ENCODE data around the gene FBXO28.
"Not testable (repeated sequence)": the region's sequence is repeated elsewhere in the genome, so short reads cannot be mapped to it uniquely, and the experiment has no call there.

FBXO28 gene, protein sequence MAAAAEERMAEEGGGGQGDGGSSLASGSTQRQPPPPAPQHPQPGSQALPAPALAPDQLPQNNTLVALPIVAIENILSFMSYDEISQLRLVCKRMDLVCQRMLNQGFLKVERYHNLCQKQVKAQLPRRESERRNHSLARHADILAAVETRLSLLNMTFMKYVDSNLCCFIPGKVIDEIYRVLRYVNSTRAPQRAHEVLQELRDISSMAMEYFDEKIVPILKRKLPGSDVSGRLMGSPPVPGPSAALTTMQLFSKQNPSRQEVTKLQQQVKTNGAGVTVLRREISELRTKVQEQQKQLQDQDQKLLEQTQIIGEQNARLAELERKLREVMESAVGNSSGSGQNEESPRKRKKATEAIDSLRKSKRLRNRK

DNA sequence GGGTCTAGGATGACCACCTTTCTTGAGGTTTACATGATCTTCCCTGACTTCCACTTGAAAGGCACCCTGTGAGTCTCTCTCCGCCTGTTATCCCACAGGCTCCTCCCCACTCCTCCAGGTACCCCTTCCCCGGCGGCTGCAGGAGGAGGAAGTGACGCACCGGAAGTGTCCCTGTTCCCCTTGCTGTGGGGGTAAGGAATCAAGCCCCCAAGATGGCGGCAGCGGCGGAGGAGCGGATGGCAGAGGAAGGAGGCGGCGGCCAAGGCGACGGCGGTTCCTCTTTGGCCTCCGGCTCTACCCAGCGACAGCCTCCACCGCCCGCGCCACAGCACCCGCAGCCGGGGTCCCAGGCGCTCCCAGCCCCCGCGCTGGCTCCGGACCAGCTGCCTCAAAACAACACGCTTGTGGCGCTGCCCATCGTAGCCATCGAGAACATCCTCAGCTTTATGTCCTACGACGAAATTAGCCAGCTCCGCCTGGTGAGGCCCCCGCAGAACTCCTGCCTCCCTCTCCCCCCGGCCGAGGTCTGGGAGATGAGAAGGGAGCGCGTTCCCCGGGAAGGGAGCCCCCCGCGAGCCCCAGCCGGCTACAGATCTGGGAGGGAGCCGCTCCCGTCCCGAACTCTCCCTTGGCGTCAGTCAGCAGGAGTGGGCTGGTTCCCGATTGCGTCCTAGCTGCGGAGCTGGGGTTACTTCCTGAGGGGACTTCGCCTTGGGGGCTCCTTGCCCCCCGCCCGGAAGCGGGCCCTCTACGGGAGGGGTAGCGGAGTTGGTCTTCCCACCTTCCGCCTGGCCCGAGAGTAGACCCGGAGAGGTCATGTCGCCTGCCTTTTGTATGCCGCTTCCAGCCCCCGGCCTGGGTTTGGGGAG lies at the start of gene FBXO28:
FBXO28 (plus strand) TSS at position 194 of the 869 bp plus-strand sequence; CDS start at position 213, 19 bp downstream.
- DNase-seq, result peak; percentile 95

DNA sequence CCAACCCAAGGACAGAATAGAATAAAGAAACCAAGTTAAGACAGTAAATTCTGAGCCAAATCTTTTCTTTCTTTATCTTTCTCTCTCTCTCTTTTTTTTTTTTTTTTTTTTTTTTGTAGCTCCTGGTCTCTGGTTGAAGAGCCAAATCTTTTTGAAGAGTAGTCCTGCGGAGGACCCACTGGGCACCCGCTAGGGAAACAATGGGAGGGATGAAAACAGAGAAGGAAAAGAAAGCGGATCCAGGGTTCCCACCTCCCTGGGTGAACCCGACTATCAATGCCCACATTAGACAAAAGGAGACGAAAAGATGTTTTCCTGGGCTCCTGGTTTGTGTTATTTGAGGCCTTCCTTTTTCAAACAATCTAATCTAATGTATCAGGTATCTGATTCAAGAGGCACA lies 49.8 kb upstream of the FBXO28 start:
- DNase-seq, result no peak

DNA sequence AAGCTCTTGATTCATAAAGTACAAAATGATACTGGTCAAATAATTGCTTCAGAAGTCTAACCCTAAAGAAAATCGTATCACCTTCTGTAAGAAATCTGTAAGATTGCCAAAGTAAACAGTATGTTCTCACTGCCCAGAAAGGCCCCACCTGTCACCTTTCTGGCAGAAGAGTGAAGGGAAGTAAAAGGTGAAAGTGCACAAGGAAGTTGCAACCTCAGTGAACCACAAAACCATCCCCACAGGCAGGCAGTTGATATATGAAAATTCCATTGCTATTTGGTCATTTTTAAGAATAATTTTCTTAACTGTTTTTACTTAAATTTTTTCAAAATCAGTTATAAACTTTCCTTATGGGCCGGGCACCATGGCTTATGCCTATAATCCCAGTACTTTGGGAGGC lies 48.5 kb upstream of the FBXO28 start:
- DNase-seq, result no peak

DNA sequence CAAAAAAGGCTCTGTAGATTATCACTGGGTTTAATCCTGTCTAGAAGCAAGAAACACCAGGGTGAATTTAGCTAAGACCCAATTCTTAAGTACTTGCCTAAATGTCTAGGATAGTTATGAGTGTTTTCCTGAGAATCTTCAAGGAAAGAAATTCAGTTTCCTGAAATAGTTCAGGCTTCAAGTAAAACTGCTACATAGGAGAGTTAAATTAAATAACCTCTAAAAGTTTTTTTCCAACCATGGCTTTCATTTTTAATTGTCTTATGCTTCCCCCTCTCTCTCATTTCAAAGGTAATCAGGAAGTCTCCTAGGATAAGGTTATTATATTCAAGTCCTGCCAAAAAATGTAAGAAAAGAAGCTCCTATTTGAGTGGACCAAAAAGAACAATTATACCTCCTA lies 46.7 kb upstream of the FBXO28 start:
- no peak for DNase-seq

DNA sequence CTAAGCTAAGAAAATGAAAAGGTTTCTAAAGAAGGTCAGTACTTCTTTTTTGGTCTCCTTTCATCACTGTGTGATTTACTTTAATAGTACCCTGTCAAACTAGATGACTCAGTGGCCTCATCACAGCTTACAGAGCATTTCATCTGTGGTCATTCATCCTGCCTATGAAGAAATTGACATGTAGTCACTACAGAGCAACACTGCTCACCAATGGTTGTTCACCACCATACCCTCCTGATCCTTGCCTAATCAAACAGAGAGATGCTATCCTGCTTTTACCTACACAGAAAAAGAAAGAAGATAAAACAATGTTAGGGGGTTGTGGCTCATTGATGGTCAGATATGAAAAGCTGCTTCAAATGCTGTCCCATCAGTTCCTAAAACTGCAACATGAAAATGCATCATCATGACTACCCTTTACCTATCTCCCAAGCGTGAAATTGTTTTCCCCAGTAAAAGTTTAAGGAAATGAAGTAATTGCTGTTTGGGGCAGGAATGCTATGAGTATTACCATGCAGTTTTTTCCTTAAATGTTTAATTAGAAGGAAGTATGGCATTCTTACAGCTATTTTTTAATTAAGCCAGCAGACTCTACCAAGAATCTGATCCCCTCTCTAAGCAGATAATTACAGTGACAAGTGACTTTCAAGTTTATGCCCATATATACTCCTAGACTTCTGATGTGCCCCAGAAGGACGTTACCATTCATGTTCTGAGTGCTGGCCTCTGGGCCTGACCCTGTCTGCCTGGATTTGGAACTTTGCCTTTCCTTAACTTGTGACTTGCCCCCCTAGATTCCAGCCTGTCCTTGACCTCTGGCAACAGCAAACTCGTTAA lies 46.1 kb upstream of the FBXO28 start:
- no peak for DNase-seq

DNA sequence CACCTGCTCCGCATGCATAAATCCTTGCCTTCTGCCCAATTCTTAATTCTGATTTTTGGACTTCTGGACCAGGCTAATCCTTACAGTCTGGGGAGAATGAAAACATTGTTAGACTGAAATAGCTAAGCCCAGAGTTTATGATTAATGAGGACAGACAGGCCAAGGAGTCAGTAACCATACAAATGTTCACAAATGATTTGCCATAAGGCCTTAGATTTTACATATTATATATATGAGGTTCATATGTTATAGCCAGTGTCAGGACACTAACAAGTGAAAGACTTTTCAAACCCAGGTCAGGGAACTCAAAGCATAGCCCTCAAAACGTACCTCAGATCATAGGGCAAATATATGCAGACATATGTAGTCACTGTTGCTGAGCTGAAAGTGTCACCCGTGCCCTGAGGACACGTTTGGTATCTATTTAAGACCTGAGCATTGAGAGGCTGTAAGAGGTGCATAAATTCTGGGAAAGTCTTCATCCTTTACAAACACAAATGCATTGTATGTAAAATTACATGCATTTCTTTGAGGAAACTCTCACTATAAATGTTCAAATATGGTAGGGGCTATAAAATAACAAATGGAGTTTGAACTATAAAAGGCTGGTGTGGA lies 45.3 kb upstream of the FBXO28 start:
- no peak for DNase-seq

DNA sequence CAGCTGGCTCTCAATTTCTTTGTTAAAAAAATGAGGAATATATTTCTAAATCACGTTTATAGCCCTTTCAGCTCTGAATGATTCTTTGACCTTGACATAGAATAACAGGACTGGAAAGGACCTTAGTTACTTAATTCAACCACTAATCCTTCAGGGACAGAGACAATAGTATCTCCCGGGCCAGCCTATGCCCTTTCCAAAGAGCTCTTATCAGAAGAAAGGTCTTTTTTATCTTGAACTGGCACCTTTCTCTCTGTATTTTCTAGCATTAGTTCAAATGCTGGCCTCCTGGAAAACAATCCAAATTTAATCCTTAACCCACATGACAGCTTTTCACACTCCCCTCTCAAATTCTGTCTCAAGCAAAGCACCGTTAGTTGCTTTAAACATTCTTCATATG lies 44.8 kb upstream of the FBXO28 start:
- no peak for DNase-seq

DNA sequence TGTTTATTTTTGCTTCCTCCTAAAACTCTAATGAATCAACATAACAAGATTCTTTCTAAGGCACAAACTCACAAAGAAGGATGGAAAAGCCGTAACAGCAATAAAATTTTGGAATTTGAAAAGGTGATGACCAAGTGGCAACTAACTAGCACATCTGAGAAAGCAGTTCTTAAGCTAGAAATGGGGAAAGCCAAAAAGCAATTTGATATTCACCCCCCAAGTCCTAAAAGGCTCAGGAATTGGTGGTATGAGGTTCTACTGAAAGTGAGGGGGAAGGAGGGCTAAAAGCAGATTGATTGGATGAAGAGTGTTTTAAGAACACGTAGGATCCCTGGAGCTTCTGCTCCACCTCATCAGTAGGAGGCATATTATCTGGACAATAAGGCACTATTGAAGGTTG lies 43.4 kb upstream of the FBXO28 start:
- DNase-seq, result no peak

DNA sequence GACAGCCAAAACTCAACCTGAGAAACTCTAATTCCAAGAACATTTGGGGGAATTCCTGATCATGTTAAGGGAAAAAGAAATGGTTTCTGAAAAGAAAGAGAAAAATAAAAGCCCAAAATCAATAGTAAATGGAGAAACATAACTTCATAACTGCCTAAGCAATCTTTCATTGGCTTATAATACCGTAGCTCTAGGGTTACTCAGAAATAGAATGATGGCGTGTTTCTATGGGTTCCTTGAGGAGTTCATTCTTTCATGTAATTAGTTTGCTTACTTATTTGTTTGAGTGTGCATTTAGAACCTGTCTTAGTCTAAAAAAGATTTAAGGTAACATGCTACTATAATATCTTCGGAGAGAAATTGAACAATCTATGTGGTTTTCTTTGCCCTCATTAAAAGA lies 37.5 kb upstream of the FBXO28 start:
- DNase-seq, result no peak

DNA sequence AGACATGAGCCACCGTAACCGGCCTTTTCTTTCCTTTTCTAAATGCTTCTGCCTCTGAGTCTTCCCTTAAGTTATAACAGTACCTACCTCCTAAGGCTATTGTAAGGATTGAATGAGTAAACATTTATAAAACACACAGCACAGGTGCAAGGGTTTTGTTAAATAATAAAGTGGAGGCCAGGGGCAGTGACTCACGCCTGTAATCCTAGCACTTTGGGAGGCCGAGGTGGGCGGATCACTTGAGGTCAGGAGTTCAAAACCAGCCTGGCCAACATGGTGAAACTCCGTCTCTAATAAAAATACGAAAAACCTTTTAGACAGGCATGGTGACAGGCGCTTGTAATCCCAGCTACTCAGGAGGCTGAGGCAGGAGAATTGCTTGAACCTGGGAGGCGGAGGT lies 34.3 kb upstream of the FBXO28 start:
- not testable (repeated sequence) for DNase-seq

DNA sequence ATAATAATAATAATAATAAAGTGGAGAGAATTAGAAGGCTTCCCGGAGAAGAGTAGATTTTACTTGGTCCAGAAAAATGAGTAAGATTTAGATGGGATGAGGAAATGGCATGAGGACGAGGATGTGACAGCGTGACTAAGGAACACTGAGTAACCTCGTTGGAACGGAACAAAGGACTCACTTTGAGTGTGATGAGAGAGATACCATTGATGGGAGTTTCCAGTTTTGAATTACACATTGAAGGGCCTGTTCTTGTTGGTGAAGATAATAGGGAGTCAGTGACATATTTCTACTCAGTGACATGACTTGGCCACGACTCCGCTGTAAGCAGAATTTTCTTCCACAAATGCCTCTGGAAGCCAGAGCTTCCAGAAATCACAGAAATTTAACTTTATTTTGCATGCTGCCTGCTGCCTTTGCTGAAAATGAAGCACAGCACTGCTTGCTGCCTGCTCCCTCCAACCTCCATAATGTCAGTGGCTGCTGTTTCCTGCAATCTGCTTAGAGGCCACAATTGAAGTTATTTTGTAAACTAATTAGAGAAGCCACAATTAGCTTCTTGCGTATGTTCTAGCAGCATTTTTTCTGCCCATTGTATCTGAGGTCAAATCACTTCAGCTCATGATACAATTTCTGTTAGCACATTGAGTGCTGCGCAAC lies 33.7 kb upstream of the FBXO28 start:
- no peak for DNase-seq

DNA sequence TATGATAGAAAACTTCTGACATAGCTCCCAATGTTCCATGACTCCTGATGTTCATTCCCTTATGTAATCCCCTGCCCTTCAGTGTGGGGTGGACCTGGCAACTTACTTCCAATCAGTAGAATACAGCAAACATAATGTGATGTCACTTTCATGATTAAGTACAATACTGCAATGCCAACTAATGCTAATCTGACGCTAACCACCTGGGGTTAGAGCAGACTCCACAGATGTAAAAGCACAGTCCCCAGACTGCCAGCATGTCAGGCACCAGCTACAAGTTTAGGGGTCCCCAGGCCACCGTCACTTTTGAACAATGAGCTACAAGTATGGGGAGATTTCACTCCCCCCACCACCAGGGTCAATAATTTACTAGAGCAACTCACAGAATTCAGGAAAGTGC lies 32.3 kb upstream of the FBXO28 start:
- no peak for DNase-seq

DNA sequence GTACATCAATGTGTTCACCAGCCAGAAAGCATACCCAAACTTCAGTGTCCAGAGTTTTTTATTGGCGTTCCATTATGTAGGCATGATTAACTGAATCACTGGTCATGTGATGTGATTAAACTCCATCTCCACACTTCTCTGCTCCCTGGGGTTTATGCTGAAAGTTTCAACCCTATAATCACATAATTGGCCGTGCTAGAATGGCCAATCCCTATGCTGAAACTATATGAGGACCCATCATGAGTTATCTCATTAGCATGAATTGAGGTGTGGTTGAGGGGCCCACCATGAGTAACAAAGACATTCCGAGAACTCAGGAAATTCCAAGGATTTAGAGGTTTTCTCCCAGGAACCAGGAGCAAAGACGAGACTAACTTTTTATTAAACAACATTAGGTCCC lies 31.8 kb upstream of the FBXO28 start:
- no peak for DNase-seq

DNA sequence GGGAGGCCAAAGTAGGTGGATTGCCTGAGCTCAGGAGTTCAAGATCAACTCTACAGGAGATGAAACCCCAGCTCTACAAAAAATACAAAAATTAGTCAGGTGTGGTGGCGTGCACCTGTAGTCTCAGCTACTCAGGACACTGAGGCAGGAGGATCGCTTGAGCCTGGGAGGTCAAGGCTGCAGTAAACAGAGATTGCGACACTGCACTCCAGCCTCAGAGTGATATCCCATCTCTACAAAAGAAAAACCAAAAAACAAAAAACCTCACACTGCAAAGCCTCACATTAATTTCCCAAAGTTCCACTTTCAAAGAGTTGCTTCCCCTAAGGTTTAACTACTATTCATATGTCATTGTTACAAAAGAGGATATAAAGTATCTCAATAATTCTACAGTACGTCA lies 29.0 kb upstream of the FBXO28 start:
- DNase-seq, result no peak

DNA sequence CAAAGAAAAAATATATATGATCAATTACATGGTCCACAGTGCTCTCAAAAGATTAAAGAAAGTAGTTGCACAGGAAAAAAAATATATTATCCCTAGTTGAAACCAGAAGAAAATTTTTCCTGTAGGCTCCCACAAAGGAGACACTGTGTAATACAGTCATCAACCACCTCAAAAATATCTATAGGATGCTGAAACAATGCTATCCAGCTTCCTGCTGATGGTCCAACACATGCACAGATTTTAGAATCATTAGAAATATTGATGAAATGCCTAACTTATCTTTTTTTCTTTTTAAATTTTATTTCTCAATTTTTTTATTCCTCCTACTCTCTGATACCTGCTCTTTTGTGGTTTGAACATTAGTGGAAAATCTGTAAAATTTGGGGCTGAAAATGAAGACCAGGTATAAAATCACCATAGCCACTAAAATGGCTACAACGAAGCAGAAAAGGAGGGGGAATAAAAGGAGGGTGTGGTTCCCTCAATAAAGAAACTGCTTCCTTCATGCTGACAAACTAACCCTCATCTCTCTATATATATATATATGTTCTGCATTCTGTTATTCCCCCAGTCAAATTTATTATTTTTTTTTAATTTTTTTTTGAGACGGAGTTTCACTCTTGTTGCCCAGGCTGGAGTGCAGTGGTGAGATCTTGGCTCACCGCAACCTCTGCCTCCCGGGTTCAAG lies 28.3 kb upstream of the FBXO28 start:
- no peak for DNase-seq

DNA sequence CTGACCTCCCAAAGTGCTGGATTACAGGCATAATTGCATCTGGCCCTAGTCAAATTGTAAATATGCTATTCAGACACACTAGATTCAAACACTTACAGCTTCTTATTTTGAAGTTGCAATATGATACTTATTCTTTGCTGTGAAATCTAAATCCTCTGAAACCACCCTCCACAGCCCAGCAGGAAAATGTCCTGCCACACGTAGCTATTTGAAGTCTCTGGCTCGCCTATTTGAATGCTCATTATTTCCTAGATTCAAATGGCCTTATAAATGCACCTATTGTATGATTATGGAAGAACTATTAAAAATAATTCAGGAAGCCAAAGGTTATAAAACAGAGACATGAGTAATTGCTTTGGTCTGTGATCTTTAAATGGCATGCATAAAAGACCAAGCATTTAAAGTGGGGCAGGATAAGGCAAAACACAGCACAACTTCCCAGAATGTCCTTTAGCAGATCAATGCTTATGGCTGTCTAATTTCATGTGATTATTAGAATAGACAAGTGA lies 26.6 kb upstream of the FBXO28 start:
- DNase-seq, result no peak

DNA sequence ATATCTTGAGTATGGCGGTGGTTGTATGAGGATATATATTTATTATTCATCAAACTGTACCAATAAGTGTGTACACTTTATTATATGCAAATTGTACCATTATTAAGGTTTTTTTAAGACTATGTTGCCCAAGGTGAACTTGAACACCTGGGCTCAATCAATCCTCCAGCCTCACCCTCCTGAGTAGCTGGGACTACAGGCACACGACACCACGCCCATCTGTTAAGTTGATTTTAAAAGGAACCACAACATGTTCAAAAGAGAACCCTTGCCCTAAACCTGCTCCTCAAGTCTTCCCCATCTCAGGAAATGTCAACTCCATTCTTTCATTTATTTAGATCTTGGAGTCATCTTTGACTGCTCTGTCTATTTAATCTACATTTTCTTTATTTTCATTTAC lies 24.3 kb upstream of the FBXO28 start:
- no peak for DNase-seq

DNA sequence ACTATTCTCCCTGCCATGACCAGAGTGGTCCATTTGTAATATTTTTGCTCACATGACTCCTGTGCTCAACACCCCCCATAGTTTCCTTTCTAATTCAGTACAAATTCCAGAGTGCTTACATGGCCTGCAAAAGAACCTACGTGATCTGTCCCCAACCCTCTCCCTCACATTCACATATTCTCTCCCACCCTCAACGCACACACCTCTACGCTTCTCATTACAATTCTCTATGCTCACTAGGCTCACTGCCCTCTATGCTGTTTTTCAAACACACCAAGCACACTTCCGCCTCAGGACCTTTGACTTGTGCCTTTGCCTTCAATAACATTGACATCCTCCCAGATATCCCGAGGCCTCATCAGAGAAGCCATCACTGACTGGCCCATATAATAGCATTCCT lies 23.8 kb upstream of the FBXO28 start:
- DNase-seq, result no peak

DNA sequence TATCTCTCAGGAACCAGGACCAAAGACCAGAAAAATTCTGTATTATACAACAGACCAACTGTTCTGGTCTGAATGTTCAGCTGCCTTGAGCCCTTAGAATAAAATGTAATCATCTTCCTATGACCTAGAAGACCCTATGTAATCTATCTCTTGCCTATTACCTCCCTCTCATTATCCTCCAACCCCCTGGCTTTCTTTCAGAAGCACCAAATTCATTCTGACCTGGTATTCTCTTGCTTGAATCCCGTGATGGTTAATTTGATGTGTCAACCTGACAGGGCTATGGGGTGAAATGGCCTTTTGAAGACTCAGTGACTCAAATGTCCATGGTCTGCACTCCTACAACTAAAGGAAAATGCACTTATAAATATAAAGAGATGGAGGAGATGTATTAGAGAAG lies 21.8 kb upstream of the FBXO28 start:
- DNase-seq, result no peak

DNA sequence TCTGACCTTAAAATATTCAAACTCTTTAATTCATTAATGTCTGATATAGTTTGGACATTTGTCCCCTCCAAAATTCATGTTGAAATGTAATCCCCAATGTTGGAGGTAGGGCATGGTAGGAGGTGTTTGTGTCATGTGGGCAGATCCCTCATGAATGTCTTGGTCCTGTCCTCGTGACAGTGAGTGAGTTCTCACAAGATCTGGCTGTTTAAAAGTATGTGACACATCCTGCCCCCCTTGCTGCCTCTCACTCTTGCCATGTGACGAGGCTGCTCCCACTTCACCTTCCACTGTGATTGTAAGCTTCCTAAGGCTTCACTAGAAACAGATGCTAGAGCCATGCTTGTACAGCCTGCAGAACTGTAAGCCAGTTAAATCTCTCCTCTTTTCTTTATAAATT lies 21.3 kb upstream of the FBXO28 start:
- DNase-seq, result no peak

DNA sequence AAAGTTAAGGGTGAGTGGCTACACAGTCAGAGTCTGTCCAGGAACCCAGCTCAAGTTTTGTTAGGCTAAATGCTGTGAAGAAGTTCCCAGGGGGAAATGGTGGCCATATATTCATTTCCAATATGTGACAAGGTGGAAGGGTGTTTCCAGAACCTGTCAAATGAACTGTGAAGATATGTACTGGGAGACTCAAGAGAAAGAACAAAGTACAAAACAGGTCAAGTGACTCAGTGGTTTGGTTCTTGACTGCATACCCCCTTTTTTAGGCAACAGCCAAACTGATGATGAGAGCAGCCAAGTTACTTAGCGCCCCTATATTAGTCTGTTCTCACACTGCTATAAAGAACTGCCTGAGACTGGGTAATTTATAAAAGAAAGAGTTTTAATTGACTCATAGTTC lies 18.6 kb upstream of the FBXO28 start:
- DNase-seq, result no peak

DNA sequence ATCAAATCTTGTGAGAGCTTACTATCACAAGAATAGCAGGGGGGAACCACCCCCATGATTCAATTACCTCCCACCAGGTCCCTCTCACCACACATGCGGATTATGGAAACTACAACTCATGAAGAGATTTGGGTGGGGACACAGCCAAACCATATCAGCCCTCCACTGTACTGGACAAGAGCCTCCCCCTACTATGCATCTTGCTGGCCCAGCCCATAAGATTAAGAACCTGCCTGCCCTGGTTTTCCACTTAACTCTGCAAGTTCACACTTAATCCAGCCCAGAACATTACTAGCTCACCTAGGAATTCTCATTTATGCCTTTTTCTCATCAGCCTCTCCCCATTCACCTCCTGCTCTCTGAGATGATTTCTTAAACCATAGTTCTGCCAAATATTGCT lies 18.0 kb upstream of the FBXO28 start:
- DNase-seq, result no peak
